ENCODE results near the gene MYBPC2.

Gene MYBPC2

DNA sequence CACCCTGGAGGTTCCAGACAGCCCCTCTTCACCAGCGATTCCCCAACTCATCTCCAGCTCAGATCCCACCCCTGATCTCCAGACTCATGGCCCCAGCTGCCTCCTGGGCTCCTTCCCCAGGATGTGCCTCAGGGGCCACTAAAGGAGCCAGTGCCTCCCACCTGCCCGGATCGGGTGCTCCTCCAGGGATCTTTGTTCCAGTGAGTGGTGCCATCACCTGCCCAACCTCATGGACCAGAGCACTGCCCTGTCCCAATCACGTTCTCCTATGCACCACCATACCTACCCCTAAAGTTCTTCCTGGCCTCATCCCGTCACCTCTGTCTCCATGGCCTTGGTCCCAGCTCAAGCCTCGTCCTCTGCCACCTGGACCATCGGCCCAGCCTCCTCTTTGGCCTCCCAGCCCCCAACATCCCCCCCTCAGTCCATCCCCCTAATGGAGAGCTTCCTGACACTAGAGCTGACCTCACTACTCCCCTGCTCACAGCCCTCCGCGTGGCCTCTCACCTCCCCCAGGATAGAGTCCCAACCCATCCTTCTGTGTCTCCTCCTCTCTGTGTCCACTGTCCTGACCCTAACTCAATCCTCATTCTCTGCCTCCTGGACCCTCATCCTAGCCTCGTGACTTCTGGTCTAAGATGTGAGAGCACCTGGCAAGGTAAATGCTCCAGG is 52.7 kb downstream of the MYBPC2 start (continued):
- TF ChIP-seq, protein P1, sequence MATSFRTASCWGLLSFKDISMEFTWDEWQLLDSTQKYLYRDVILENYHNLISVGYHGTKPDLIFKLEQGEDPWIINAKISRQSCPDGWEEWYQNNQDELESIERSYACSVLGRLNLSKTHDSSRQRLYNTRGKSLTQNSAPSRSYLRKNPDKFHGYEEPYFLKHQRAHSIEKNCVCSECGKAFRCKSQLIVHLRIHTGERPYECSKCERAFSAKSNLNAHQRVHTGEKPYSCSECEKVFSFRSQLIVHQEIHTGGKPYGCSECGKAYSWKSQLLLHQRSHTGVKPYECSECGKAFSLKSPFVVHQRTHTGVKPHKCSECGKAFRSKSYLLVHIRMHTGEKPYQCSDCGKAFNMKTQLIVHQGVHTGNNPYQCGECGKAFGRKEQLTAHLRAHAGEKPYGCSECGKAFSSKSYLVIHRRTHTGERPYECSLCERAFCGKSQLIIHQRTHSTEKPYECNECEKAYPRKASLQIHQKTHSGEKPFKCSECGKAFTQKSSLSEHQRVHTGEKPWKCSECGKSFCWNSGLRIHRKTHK (tag by site-specific recombination; IDR thresholded peaks at IDR 0.05) = no peak
- TF ChIP-seq, protein P2, sequence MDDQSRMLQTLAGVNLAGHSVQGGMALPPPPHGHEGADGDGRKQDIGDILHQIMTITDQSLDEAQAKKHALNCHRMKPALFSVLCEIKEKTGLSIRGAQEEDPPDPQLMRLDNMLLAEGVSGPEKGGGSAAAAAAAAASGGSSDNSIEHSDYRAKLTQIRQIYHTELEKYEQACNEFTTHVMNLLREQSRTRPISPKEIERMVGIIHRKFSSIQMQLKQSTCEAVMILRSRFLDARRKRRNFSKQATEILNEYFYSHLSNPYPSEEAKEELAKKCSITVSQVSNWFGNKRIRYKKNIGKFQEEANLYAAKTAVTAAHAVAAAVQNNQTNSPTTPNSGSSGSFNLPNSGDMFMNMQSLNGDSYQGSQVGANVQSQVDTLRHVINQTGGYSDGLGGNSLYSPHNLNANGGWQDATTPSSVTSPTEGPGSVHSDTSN (CRISPR knock-in tag; IDR thresholded peaks at IDR 0.05) = no peak
- no peak for TF ChIP-seq ZNF670 (tag by site-specific recombination; IDR thresholded peaks at IDR 0.05; ENCODE audit: low read depth)

DNA sequence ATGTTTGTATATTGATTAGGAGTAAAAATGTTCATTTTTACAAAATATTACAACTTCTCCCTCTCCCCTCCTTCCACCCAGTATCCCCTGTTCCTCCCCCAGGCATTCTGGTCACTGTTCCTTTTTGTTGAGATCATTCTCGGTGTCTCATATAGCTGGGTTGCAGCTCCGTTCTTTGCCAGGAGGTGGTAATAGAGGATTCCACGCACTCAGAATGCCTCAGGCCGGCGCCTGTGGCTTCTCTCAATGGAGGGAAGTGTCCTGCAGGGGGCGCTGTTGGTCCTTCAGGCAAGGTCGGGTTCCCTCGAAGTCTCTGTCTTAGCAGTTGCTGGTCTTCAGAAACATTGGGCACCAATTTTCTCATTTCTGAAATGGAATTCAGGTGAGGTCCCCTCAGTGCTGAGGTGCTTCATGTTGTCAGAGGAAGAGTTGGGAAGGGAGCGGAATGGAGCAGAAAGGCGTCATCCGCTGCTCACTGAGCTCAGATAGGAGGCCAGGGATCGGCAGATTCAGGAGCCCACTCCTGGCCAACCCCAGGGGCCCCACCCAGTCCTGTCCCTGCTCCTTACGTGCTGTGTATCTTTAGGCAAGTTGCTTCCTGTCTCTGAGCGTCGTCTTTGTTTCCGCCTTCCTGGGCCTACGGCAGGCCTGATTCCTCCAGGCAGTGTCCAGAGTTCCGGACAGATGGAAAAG is 54.3 kb downstream of the MYBPC2 start:
- no peak overlapping the region for H3K4me3 ChIP-seq (ENCODE audit: low read depth, low read length)
- TF ChIP-seq SCRT2 (tag by site-specific recombination; IDR thresholded peaks at IDR 0.05) = 0 out of 2 replicates have a peak, but pooled peaks have one; percentile 24
- TF ChIP-seq, protein P3, sequence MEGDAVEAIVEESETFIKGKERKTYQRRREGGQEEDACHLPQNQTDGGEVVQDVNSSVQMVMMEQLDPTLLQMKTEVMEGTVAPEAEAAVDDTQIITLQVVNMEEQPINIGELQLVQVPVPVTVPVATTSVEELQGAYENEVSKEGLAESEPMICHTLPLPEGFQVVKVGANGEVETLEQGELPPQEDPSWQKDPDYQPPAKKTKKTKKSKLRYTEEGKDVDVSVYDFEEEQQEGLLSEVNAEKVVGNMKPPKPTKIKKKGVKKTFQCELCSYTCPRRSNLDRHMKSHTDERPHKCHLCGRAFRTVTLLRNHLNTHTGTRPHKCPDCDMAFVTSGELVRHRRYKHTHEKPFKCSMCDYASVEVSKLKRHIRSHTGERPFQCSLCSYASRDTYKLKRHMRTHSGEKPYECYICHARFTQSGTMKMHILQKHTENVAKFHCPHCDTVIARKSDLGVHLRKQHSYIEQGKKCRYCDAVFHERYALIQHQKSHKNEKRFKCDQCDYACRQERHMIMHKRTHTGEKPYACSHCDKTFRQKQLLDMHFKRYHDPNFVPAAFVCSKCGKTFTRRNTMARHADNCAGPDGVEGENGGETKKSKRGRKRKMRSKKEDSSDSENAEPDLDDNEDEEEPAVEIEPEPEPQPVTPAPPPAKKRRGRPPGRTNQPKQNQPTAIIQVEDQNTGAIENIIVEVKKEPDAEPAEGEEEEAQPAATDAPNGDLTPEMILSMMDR (tag by site-specific recombination; IDR thresholded peaks at IDR 0.05) = peak; percentile 47; the same call in 1 of the 2 replicates
- TF ChIP-seq SETDB1 (IDR thresholded peaks at IDR 0.05; ENCODE audit: insufficient read length, low read length) = peak; percentile 92
- no peak for TF ChIP-seq ZFP41 (tag by site-specific recombination; IDR thresholded peaks at IDR 0.05; ENCODE audit: borderline replicate concordance)
- TF ChIP-seq ZNF140 (tag by site-specific recombination; IDR thresholded peaks at IDR 0.05) = 0 out of 2 replicates have a peak, but pooled peaks have one; percentile 11
- no peak for TF ChIP-seq ZBTB8A (tag by site-specific recombination; IDR thresholded peaks at IDR 0.05)
- H3K9me3 ChIP-seq (ENCODE audit: control insufficient read depth, insufficient read depth, low read depth, low read length) = no peaks in the 10 kb centered on the region
- H3K27ac ChIP-seq (ENCODE audit: extremely low read depth, low read depth, low read length) = no peak overlapping the region
- POLR2A ChIA-PET = no interaction called here
- CTCF ChIA-PET = interaction anchor here (0.6 to 1.2 kb wide), 7 partner anchors 8 to 168 kb away, joined by 3 to 8 read pairs (median 3); no protein-coding TSS in a partner anchor
- peaks cover 6 to 45% of the 10 kb centered on the region in 2 experiments; a peak in 2 of 3 replicates for H3K36me3 ChIP-seq (ENCODE audit: control insufficient read depth in 2 of 2, insufficient read depth in 1 of 2, low read length in 2 of 2)
- no peaks in the 10 kb centered on the region for H3K4me1 ChIP-seq (ENCODE audit: control insufficient read depth, insufficient read depth, low read length)

DNA sequence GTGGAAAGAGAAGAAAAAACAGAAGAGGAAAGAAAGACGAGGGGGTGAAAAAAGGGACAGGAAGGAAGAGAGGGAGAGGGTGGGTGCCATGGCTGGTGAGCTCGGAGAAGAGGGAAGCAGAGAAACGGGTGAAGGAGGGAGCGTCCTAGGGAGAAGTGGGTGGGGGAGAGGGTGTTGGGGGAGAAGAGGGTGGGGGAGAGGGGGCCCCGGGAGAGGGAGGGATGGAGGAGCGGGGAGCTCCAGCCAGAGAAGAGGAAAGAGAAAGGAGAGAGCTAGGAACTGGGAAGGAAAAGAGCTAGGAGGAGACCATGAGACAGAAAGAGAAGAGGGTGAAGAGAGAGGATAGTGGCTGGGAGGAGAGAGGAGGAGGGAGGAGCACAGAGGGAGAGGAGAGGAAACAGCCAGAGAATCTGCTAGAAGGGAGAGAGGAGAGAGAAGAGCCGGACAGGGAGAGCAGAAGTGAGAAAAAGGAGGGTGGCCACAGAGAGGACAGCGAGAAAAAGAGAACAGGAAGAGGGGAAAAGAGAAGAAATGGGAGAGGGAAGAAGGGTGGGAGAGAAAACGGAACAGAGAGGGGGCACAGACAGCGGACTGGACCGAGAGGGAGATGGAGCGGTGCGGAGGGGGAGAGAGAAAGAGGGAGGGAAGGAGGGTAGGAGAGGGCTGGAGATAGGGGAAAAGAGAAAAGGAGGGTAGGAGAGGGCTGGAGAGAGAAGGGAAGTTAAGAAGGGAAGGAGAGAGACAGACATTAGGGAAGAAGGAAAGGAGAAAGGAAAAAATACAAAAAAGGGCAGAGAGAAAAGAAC is 55.9 kb downstream of the MYBPC2 start:
- peak; percentile 74 for TF ChIP-seq ZNF366 (tag by site-specific recombination; conservative IDR thresholded peaks at IDR 0.05)
- TF ChIP-seq, protein P4, sequence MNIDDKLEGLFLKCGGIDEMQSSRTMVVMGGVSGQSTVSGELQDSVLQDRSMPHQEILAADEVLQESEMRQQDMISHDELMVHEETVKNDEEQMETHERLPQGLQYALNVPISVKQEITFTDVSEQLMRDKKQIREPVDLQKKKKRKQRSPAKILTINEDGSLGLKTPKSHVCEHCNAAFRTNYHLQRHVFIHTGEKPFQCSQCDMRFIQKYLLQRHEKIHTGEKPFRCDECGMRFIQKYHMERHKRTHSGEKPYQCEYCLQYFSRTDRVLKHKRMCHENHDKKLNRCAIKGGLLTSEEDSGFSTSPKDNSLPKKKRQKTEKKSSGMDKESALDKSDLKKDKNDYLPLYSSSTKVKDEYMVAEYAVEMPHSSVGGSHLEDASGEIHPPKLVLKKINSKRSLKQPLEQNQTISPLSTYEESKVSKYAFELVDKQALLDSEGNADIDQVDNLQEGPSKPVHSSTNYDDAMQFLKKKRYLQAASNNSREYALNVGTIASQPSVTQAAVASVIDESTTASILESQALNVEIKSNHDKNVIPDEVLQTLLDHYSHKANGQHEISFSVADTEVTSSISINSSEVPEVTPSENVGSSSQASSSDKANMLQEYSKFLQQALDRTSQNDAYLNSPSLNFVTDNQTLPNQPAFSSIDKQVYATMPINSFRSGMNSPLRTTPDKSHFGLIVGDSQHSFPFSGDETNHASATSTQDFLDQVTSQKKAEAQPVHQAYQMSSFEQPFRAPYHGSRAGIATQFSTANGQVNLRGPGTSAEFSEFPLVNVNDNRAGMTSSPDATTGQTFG (tag by site-specific recombination; IDR thresholded peaks at IDR 0.05; ENCODE audit: borderline replicate concordance) = 0 out of 2 replicates have a peak, but pooled peaks have one; percentile 32
- peak; percentile 94 for TF ChIP-seq PRDM1 (tag by site-specific recombination; IDR thresholded peaks at IDR 0.05)
- TF ChIP-seq, protein P5, sequence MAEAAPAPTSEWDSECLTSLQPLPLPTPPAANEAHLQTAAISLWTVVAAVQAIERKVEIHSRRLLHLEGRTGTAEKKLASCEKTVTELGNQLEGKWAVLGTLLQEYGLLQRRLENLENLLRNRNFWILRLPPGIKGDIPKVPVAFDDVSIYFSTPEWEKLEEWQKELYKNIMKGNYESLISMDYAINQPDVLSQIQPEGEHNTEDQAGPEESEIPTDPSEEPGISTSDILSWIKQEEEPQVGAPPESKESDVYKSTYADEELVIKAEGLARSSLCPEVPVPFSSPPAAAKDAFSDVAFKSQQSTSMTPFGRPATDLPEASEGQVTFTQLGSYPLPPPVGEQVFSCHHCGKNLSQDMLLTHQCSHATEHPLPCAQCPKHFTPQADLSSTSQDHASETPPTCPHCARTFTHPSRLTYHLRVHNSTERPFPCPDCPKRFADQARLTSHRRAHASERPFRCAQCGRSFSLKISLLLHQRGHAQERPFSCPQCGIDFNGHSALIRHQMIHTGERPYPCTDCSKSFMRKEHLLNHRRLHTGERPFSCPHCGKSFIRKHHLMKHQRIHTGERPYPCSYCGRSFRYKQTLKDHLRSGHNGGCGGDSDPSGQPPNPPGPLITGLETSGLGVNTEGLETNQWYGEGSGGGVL (tag by site-specific recombination; IDR thresholded peaks at IDR 0.05) = 0 out of 2 replicates have a peak, but pooled peaks have one; percentile 19
- no peak for TF ChIP-seq ZNF677 (tag by site-specific recombination; IDR thresholded peaks at IDR 0.05)
- peak; percentile 75 for TF ChIP-seq ZNF341 (tag by site-specific recombination; IDR thresholded peaks at IDR 0.05; ENCODE audit: low read depth)
- TF ChIP-seq, protein P6, sequence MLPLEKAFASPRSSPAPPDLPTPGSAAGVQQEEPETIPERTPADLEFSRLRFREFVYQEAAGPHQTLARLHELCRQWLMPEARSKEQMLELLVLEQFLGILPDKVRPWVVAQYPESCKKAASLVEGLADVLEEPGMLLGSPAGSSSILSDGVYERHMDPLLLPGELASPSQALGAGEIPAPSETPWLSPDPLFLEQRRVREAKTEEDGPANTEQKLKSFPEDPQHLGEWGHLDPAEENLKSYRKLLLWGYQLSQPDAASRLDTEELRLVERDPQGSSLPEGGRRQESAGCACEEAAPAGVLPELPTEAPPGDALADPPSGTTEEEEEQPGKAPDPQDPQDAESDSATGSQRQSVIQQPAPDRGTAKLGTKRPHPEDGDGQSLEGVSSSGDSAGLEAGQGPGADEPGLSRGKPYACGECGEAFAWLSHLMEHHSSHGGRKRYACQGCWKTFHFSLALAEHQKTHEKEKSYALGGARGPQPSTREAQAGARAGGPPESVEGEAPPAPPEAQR (tag by site-specific recombination; IDR thresholded peaks at IDR 0.05) = no peak
- Histone ChIP-seq H3K27ac (ENCODE audit: extremely low read depth, low read depth, low read length) (no peak overlapping the region), H3K4me3 (ENCODE audit: low read depth, low read length) (no peak overlapping the region), H3K9me3 (ENCODE audit: control insufficient read depth, insufficient read depth, low read depth, low read length) (no peaks in the 10 kb centered on the region), H3K36me3 (ENCODE audit: control insufficient read depth in 2 of 2, insufficient read depth in 1 of 2, low read length in 2 of 2) (peaks cover 5 to 30% of the 10 kb centered on the region in 2 experiments; a peak in 2 of 3 replicates), H3K4me1 (ENCODE audit: control insufficient read depth, insufficient read depth, low read length) (no peaks in the 10 kb centered on the region)
- ChIA-PET POLR2A (interaction anchor here (0.6 to 1.5 kb wide), 3 partner anchors 14 to 38 kb away, joined by 3 read pairs; partner anchors contain the start of gene JOSD2), CTCF (interaction anchor here (0.5 to 1.7 kb wide), 3 partner anchors 10 to 329 kb away, joined by 3 to 6 read pairs (median 5); no protein-coding TSS in a partner anchor)
